ENCODE data around the gene H19.

DNA sequence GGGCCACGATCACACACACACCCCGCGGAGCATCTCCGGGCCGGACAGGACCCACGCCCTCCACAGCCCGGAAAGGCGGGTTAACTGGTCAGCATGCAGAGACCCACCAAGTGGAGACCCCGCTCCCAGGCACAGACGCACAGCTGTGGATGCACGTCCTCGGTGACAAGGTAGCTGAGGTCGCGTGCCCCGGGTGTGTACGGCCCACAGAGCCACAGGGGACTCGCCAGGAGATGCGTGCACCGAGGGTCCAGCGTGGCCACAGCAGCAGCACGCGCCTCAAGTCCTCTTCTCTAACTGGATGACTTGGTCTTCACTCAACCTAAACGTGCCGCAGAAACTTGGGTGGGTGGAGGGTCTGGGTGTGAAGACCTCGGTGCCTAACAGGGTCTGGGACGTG, 5.5 kb downstream of the H19 start:
- TF ChIP-seq MAFK (IDR thresholded peaks at IDR 0.05; ENCODE audit: low read depth, low read length) (no peak), POLR2AphosphoS5 (IDR thresholded peaks at IDR 0.05; ENCODE audit: low read depth, low read length) (no peak), POLR2A (IDR thresholded peaks at IDR 0.05; ENCODE audit: control extremely low read depth in 1 of 2, low read depth in 2 of 2, low read length in 2 of 2) (no peak), SAP30 (IDR thresholded peaks at IDR 0.05; ENCODE audit: insufficient read depth, insufficient replicate concordance, low read length) (no peak), GABPA (IDR thresholded peaks at IDR 0.05; ENCODE audit: borderline replicate concordance, insufficient read depth, low read length) (no peak), HDAC2 (IDR thresholded peaks at IDR 0.05; ENCODE audit: borderline replicate concordance in 1 of 2, low read depth in 2 of 2, low read length in 2 of 2) (no peak), BCL11A (IDR thresholded peaks at IDR 0.05; ENCODE audit: low read depth in 2 of 2, low read length in 2 of 2) (no peak)
- TF ChIP-seq, protein P1, sequence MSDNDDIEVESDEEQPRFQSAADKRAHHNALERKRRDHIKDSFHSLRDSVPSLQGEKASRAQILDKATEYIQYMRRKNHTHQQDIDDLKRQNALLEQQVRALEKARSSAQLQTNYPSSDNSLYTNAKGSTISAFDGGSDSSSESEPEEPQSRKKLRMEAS (IDR thresholded peaks at IDR 0.05), result no peak
- TF ChIP-seq, protein P2, sequence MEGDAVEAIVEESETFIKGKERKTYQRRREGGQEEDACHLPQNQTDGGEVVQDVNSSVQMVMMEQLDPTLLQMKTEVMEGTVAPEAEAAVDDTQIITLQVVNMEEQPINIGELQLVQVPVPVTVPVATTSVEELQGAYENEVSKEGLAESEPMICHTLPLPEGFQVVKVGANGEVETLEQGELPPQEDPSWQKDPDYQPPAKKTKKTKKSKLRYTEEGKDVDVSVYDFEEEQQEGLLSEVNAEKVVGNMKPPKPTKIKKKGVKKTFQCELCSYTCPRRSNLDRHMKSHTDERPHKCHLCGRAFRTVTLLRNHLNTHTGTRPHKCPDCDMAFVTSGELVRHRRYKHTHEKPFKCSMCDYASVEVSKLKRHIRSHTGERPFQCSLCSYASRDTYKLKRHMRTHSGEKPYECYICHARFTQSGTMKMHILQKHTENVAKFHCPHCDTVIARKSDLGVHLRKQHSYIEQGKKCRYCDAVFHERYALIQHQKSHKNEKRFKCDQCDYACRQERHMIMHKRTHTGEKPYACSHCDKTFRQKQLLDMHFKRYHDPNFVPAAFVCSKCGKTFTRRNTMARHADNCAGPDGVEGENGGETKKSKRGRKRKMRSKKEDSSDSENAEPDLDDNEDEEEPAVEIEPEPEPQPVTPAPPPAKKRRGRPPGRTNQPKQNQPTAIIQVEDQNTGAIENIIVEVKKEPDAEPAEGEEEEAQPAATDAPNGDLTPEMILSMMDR (IDR thresholded peaks at IDR 0.05; ENCODE audit: control extremely low read depth in 1 of 3, insufficient read depth in 1 of 3, low read depth in 1 of 3, low read length in 3 of 3), result no peak
- TF ChIP-seq, protein P3, sequence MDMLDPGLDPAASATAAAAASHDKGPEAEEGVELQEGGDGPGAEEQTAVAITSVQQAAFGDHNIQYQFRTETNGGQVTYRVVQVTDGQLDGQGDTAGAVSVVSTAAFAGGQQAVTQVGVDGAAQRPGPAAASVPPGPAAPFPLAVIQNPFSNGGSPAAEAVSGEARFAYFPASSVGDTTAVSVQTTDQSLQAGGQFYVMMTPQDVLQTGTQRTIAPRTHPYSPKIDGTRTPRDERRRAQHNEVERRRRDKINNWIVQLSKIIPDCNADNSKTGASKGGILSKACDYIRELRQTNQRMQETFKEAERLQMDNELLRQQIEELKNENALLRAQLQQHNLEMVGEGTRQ (IDR thresholded peaks at IDR 0.05; ENCODE audit: low read length), result no peak
